Neural cell (in vitro differentiated cells): ENCODE measurements around the gene NISCH.

Experiments used
- CTCF ChIP-seq: fragments of 450-650 bp; IDR thresholded peaks from 2 replicates; pipeline ENCODE4 v1.5.1; 2014; ENCODE audit warnings: antibody characterized with exemption, mild to moderate bottlenecking, moderate library complexity; ENCODE audit not compliant: poor library complexity, severe bottlenecking
- EP300 ChIP-seq: fragments of 450-650 bp; conservative IDR thresholded peaks from 2 replicates; pipeline ENCODE4 v1.6.1; 2014; ENCODE audit warnings: antibody characterized with exemption, mild to moderate bottlenecking, moderate library complexity; ENCODE audit not compliant: poor library complexity, severe bottlenecking
- EZH2 ChIP-seq: fragments of 200-600, 300-800 bp; shearing (Covaris generic), sonication (generic); IDR thresholded peaks from 2 replicates; pipeline ENCODE4 v1.6.1; 2014; ENCODE audit warnings: antibody characterized with exemption, low read length, borderline replicate concordance, mild to moderate bottlenecking; ENCODE audit not compliant: insufficient read depth, poor library complexity, severe bottlenecking
- MXI1 ChIP-seq: fragments of 450-650 bp; conservative IDR thresholded peaks from 2 replicates; pipeline ENCODE4 v1.6.1; 2014; ENCODE audit warnings: antibody characterized with exemption, mild to moderate bottlenecking; ENCODE audit not compliant: poor library complexity, severe bottlenecking
- POLR2AphosphoS5 ChIP-seq: IDR thresholded peaks from 2 replicates; pipeline ENCODE4 v1.6.1; 2012
- RAD21 ChIP-seq: fragments of 450-650 bp; conservative IDR thresholded peaks from 2 replicates; pipeline ENCODE4 v1.6.1; 2014; ENCODE audit warnings: antibody characterized with exemption, mild to moderate bottlenecking, moderate library complexity
- REST ChIP-seq: IDR thresholded peaks from 2 replicates; pipeline ENCODE4 v1.6.1; 2012; ENCODE audit warnings: borderline replicate concordance
- SMC3 ChIP-seq: fragments of 450-650 bp; conservative IDR thresholded peaks from 2 replicates; pipeline ENCODE4 v1.6.1; 2014; ENCODE audit warnings: antibody characterized with exemption, mild to moderate bottlenecking, moderate library complexity; ENCODE audit not compliant: poor library complexity

DNA sequence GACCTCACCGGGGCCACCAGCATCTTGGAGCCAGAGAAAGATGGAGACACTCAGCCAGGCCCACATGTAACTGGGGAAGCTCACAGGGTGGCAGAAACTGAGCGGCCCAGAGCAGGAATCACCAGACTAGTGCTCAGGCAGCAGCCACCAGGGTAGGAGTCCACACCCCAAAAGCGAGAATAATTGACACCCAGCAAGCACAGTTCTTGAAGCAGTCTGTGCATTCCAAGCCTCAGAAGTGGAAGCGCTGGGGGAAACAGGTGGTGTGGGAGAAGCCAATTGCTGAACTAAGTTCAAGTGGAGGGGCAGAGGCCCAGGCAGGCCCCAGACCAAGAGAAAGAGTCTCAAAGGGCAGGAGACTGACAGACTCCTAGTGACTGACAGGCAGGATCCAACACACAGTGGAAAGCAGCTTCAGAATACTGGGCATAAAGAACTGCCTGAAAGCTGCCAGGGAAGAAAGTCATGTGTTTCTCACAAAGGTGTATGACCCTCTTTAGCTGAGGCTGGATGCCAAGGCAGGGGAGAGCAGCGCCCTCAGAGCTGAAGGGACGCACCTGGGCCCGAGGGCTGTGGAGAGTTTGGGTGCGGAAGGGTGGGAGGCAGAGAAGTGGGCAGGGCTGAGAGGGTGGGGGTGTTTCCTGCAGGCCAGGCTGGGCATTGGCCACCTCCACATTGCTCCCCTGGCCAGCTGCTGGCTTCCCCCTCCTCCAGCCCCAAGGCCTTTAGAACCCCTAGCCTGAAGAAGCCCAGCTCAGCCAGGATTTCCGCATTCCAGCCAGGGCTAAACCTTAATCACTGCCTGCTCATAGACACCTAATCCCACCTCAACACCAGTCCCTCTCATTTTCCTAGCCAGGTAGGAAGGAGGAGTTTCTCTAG, 70.5 kb downstream of the NISCH start:
- TF ChIP-seq CTCF (no peak), MXI1 (no peak), RAD21 (no peak), SMC3 (no peak), POLR2AphosphoS5 (no peak), EZH2 (no peak), EP300 (no peak), REST (no peak)
